LNCaP clone FGC (cell line): ENCODE measurements around the gene SGMS1.

ENCODE experiments used
- DNase-seq: peaks from one replicate; pipeline ENCODE4 v3.0.0-alpha.2; 2011; ENCODE audit warnings: low read depth
- H3K4me3 ChIP-seq: 2 replicates; pipeline ENCODE4 v1.5.1; 2011; ENCODE audit warnings: mild to moderate bottlenecking, low read depth, low read length, control low read depth
- TF ChIP-seq, protein P1 (sequence below): IDR thresholded peaks from 2 replicates; pipeline ENCODE4 v1.5.1; 2012; ENCODE audit warnings: mild to moderate bottlenecking; ENCODE audit not compliant: control insufficient read depth, insufficient read depth; ENCODE audit errors: extremely low read depth

SGMS1 gene

GRCh38 chr10:50622706-50623662, 772 bp downstream of the SGMS1 start:
- TF ChIP-seq, protein P1, sequence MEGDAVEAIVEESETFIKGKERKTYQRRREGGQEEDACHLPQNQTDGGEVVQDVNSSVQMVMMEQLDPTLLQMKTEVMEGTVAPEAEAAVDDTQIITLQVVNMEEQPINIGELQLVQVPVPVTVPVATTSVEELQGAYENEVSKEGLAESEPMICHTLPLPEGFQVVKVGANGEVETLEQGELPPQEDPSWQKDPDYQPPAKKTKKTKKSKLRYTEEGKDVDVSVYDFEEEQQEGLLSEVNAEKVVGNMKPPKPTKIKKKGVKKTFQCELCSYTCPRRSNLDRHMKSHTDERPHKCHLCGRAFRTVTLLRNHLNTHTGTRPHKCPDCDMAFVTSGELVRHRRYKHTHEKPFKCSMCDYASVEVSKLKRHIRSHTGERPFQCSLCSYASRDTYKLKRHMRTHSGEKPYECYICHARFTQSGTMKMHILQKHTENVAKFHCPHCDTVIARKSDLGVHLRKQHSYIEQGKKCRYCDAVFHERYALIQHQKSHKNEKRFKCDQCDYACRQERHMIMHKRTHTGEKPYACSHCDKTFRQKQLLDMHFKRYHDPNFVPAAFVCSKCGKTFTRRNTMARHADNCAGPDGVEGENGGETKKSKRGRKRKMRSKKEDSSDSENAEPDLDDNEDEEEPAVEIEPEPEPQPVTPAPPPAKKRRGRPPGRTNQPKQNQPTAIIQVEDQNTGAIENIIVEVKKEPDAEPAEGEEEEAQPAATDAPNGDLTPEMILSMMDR, result 0 out of 2 replicates have a peak, but pooled peaks have one; percentile 7
- H3K4me3 ChIP-seq, result peak overlapping the region; percentile 89

DNA sequence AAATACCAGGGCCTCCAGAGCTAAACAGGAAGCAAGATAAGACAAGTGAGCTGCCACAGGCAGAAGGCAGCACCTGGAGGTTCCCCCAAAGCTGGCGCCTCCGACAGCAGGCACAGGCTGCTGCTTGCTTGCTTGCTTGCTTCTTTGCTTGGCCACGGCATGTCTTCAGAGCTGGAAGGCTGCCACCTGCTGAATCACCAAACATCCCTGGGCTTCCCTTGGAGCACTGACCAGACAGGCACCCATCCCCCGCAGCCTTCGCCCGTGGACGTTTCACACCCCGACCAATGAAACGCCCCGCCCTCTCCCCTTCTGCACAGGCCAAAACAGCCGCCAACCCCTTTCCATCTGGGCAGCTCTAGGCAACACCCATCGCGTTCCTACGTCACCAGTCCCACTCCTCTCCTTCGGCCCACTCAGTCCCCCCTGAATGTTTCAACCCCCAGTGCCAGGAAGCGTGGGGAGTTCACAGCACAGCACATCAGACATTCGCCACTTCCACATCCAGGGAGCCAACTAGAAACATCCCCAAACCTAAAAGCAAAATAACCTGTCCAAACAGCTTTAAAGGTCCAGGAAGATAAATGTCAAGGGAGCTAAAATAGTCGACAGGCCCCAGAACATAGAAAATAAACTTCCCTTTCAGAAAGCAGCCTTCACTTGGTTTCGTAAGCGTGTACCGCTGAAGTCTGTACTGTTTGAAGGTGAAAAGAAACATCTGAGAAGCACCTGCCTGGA, 1.6 kb downstream of the SGMS1 start:
- peak; percentile 89 for DNase-seq
- peak overlapping the region; percentile 89 for H3K4me3 ChIP-seq
- TF ChIP-seq, protein P1, result peak; percentile 19; the same call in 1 of the 2 replicates

More at GRCh38 chr10:50622706-50623662, 772 bp downstream of the SGMS1 start:
- DNase-seq, result no peak

DNA sequence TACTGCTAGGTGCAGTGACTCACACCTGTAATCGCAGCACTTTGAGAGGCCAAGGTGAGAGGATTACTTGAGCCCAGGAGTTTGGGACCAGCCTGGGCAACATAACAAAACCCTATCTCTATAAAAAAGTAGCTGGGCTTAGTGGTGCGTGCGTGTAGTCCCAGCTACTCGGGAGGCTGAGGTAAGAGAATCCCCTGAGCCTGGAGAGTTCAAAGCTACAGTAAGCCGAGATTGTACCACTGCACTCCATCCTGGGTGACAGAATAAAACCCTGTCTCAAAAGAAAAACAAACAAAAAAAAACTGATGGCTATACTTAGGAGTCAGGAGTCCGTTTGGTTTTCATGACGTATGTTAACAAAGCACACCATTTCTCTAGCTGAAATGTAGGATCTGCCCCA, 2.9 kb downstream of the SGMS1 start:
- DNase-seq, result no peak
- no peak overlapping the region for H3K4me3 ChIP-seq

GRCh38 chr10:50619882-50620281, 3.9 kb downstream of the SGMS1 start:
- TF ChIP-seq, protein P1, result no peak
- no peak overlapping the region for H3K4me3 ChIP-seq
- no peak for DNase-seq

More for the DNA sequence above, 2.9 kb downstream of the SGMS1 start:
- TF ChIP-seq, protein P1, result no peak

DNA sequence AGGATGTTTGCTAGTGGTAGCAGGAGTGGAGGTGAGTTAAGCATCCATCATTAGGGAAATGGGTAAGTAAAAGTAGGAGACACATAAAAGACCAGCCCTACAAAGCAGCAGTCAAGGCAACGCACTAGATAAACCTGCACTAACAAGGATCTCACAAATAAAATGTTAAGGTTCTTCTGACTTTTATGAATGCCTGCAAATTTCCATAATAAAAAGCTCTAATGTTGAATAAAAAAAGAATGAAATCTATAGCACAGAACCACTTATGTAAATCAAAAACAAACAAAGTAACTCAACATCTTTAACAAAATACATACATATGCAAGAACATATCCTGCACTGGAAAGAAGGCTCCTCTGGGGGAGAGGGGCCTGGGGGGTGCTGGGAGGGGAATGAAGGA, 4.6 kb downstream of the SGMS1 start:
- H3K4me3 ChIP-seq, result no peak overlapping the region
- DNase-seq, result no peak
- TF ChIP-seq, protein P1, result no peak

GRCh38 chr10:50618624-50619023, 5.1 kb downstream of the SGMS1 start:
- DNase-seq, result no peak
- no peak overlapping the region for H3K4me3 ChIP-seq
- TF ChIP-seq, protein P1, result no peak
